Hepatic stellate cell (primary cell): Measurements from ENCODE around the gene ISYNA1.
"Not testable (repeated sequence)": the region's sequence is repeated elsewhere in the genome, so short reads cannot be mapped to it uniquely, and the experiment has no call there.

Experiments
- DNase-seq: peaks from one replicate; pipeline ENCODE4 v3.0.0; 2011; ENCODE audit warnings: low spot score

The ISYNA1 gene

DNA sequence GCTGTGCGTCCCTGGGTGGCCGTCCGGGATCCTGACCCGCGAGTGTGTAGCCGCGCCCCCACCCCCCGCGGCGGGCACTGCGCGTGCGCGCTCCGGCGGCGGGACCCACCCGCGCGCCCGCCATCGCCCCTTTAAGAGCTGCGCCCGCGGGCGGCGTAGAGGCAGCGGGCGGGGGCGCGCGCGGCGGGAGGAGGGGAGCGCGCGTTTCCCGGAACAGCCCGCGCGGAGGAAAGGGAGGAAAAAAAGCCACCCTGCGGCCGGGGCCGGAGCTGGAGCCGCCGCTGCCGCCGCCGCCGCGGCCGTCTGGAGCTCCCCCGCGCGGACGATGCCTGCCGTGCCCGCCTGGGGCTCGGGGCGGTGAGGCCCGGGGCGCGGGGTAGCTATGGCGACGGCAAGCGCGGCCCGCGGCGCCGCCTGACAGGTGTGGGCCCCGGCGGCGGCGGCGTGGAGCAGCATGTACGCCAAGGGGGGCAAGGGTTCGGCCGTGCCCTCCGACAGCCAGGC is 18.7 kb downstream of the ISYNA1 start, which contains the start of gene SSBP4:
SSBP4 (plus strand) TSS at position 204 of the 504 bp plus-strand sequence; CDS start at position 455, 251 bp downstream.
- peak; percentile 94 for DNase-seq

DNA sequence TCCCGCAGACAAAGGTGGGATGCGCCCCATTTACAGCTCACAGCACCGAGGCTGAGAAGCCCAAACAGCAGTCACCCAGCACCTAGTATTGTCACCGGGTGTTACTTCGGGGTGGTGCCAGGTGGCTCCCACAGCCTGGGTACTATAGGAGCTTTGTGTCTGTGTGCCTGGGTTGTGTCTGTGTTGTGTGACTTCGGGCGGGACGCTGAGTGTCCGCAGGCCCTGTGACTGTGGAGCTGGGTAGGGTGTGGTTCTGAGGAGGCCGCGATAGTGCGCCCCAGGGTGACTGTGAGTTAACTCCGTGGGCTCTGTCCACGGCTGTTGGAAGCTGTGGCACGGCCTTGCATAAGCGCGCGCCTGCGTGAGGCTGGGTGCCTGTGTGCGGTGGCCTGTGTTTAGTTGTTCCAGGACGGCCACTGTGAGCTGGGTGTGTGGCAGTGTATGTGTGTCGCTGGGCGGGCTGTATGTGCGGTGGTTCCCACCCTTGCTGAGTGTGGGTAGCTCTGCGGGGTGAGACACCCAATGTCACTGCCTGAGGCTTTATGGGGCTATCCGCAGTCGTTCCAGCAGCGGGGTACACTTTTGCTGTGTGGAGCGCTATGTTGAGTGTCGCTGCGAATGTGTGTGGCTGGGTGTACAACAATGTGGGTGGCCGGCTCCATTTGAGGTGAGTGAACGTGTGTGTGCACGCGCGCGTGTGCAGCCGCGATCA is 19.3 kb downstream of the ISYNA1 start:
- DNase-seq, result no peak

DNA sequence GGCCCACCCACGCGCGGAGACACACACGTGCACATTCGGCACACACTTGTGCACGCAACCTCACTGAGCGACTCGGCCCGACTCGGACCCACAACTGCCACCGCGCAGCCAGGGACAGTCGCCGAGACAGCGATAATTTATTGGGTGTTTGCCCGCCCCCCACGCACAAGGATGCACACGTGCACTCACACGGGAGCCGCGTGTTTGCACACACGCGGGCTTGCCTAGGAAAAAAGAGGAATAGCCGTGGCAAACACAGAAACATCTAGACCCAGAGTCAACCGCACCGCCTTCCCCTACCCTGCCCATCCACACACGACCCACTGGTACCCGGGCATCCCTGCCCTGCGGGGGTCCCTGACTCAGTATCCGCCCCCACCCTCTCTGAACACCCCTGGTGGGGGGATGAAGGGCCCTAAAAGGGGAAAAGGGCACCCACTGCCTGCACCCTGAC is 19.9 kb downstream of the ISYNA1 start:
- DNase-seq, result no peak

DNA sequence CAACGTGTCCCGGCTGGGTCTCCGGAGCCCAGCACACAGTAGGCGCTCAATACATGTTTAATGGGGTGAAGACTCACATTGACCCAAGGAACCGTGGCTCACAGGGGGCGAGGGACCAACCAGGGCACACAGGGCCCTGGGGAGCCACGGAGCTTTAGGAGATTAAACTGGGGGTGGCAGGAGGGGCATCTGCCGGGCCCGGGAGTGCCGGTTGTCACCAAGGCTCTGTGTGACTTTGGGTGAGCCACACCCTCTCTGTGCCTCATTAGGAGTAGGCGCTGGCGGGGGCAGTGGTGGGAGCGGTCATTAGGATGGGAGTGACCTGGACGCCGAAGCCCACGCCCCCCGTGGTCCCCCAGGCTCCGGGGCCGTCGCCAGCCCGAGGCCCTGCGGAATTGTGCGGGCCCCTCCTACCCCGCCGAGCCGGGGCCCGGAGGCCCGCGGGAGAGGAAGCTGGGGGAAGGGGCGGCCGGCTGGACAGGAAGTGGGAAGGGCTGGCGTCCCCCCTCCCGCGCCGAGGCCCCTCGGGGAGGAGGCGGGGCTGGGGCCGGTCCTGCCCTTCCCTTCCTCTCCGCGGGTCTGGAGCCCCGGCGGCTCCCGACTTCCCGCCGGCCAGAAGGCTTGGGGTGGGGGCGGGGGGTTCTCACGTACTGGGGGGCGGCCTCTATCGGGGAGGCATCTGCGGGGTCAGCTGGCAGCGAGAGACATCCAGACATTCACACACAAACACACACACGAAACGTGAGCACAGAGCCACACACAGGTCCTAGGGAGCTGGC is 20.5 kb downstream of the ISYNA1 start:
- peak; percentile 86 for DNase-seq

DNA sequence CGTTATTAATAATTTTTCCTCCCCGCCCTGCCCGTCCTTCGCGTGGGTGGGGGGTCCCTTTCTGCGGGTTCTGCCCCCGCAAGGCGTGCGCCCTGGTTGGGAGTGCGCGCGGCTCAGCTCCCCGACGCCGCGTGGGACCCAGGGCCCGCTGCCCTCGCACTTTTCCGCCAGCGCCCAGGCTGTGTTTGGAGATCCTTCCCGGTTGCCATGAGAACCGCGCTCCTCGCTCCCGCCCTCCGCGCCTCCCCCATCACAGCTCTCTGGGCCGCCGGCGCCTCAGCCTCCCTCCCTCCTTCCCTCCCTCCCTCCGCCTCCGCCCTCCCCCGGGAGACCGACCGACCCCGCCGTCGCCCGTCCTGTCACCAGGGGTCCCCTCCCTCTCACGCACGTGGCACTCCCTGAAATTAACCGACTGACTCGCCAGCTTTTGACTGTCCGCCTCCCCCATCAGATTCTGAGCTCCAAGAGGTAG is 21.1 kb downstream of the ISYNA1 start:
- peak; percentile 93 for DNase-seq

DNA sequence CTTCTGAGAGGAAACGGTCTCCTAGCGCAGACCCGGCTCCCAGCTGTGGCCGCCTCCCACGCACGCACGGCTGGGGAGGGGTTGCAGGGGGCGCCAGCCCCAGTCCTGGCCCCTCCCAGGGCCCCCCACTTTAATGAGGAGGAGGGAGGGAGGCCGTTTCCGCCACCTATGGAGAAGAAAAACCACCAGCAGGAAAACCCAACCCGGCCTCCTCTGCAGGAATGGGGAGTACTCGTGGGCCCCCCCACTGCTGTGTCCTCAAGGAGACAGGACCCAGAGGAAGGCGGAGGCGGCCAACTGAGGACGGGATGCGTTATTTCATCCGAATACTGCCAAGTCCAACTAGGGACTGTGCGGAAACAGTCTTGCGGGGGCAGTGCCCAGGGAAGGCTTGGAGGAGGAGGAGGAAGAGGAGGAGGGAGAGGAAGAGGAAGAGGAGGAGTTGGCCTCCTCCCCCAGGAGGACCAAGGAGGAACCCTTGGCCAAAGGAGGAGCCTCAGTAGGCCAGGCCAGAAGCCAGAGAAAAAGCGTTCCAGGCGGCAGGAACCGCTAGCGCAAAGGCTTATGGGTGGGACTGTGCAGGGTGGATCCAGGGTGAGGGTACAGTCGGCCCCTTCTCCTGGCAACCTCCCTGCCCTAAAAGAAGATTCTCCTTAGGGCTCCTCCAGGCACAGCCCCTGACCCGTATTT is 22.6 kb downstream of the ISYNA1 start:
- DNase-seq, result peak; percentile 59

DNA sequence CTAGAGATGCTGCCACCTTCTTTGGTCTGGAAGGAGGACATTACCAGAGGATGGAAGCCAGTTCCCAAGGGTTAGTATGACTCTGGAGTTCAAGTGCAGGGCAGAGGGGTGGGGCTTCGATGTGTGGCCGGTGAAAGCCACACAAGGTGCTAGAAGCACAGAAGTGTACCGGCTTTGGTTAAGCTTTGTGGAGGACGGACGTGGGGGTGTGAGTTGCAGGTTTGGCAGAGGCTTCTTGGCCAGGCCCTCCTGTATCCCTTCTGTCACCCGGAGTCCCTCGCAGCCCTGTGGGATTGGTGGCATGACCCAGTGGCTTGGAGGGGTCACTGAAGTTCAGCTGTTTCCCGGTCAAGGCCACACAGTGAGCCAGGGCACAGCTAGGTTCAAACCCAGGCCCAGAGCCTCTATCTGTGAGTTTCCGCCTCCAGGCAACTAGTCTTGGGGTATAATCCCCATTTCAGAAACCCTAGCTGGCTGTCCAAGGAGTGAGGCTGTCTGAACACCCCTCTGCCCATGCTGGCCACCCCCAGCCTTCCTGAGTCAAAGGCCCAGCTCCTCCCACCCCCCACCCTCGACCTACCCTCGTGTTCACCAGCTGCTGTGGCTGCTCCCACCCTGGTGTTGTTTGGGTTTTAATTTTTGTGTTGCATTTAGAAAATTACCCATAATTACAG is 23.3 kb downstream of the ISYNA1 start:
- peak; percentile 41 for DNase-seq

DNA sequence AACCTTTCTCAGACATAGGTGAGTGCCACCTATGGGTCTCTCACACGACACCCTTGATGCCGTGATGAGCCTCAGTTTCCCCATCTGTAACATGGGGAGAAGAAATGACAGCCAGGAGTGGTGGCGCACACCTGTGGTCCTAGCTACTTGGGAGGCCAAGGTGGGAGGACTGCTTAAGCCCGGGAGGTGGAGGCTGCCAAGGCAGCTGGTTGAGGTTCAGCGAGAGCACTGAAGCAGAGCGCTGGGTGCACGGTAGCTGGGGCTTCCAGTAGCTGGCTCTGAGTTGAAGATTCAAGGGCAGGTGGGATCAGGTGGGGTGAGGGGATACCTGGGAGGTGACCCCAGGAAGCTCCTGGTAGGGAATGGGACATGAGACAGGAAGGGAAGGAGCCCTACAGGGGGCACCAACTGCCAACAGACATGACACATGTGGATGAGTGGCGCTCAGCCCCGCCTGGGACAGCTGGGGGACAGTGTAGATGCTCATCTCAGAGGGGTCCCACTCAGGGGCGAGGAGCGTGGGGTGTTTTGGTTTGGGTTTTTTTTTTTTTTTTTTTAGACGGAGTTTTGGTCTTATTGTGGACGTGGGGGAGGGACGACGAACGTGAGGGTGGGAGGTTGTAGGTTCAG is 25.2 kb downstream of the ISYNA1 start:
- DNase-seq, result no peak

DNA sequence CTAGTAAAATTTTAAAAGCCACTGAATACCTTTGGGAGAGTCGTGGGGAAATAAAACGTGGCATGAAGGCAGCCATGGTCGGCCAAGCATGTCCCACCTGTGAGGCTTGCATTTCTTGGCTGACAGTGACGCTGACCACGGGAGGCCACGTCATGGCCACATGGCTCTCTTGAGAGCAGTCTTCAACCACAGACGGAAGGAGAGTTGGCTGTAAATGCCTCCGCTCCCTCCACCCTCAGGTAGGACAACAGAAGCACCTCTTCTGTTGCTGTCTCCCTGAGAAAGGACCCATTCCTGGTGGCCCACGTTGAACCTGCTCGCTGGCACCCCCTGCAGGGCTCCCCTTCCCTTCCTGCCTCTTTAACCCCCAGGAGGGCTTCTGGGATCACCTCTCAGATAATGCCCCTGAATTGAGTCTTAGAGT is 29.9 kb downstream of the ISYNA1 start:
- no peak for DNase-seq

DNA sequence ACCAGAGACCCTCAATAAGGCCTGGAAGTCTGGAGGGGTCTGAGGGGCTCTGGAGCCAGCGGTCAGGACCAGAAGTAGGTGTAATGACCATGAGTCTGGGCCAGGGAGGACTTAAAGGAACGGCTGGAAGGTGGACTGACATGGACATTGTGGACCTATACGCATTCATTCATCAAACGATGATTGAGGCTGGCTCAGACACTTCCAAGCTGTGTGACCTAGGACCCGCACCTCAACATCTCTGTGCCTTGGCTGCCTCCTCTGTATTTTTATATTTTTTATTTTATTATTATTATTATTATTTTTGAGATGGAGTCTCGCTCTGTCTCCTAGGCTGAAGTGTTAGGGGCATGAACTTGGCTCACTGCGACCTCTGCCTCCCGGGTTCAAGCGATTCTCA is 31.2 kb downstream of the ISYNA1 start:
- DNase-seq, result no peak

DNA sequence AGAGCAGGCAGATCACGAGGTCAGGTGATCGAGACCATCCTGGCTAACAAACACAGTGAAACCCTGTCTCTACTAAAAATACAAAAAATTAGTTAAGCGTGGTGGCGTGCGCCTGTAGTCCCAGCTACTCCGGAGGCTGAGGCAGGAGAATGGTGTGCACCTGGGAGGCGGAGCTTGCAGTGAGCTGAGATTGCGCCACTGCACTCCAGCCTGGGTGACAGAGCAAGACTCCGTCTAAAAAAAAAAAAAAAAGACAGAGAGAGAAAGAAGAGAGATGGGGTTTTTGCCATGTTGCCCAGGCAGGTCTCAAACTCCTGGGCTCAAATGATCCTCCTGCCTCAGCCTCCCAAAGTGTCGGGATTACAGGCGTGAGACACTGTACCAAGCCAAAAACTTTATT is 32.2 kb downstream of the ISYNA1 start:
- not testable (repeated sequence) for DNase-seq

DNA sequence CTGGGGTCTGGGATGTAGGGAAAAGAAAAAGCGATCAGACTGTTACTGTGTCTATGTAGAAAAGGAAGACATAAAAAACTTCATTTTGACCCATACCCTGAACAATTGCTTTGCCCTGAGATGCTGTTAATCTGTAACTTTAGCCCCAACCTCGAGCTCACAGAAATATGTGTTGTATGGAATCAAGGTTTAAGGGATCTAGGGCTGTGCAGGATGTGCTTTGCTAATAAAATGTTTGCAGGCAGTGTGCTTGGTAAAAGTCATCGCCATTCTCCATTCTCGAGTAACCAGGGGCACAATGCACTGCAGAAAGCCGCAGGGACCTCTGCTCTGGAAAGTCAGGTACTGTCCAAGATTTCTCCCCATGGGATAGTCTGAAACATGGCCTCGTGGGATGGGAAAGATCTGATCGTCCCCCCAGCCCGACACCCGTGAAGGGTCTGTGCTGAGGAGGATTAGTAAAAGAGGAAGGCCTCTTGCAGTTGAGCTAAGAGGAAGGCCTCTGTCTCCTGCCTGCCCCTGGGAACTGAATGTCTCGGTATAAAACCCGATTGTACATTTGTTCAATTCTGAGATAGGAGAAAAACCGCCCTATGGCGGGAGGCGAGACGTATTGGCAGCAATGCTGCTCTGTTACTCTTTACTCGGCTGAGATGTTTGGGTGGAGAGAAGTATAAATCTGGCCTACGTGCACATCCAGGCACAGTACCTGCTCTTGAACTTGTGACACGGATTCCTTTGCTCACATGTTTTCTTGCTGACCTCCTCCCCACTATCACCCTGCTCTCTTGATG is 35.3 kb downstream of the ISYNA1 start:
- not testable (repeated sequence) for DNase-seq

DNA sequence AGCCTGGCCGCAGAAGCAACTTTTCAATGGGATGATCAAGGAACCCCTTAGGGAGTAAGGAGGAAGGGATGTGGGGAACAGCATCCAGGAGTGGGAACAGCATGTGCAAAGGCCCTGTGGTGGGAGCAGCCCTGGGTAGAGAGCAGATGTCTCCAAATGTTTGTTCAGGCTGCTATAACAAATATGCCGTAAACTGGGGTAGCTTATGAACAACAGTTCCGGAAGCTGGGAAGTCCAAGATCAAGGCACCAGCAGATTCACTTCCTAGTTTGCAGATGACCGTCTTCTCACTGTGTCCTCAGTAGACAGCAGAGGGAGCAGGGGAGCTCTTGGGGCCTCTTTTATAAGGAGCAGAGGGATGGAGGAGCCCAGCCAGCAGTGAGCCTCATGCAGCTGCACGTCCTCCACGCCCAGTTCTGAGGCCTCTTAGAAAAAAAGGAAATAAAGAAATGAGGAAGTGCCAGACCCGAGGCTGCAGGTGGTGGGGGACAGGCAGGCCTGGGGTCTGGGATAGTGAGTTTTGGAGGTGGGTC is 36.3 kb downstream of the ISYNA1 start:
- DNase-seq, result peak; percentile 61

DNA sequence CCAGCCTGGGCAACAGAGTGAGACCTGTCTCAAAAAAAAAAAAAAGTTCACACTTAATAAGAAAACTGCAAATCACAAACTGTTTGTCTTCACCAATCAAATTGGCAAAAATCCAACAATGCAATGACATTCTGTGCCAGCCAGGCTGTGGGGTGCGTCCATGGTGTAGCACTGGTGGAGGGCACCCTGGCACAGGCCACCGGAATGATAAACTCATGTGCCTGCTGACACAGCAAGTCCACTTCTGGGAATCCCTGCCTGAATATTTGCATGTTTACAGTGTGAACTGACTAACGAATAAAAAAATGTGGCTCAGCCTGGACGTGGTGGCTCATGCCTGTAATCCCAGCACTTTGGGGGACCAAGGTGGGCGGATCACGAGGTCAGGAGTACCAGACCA is 38.9 kb downstream of the ISYNA1 start:
- DNase-seq, result peak; percentile 70

DNA sequence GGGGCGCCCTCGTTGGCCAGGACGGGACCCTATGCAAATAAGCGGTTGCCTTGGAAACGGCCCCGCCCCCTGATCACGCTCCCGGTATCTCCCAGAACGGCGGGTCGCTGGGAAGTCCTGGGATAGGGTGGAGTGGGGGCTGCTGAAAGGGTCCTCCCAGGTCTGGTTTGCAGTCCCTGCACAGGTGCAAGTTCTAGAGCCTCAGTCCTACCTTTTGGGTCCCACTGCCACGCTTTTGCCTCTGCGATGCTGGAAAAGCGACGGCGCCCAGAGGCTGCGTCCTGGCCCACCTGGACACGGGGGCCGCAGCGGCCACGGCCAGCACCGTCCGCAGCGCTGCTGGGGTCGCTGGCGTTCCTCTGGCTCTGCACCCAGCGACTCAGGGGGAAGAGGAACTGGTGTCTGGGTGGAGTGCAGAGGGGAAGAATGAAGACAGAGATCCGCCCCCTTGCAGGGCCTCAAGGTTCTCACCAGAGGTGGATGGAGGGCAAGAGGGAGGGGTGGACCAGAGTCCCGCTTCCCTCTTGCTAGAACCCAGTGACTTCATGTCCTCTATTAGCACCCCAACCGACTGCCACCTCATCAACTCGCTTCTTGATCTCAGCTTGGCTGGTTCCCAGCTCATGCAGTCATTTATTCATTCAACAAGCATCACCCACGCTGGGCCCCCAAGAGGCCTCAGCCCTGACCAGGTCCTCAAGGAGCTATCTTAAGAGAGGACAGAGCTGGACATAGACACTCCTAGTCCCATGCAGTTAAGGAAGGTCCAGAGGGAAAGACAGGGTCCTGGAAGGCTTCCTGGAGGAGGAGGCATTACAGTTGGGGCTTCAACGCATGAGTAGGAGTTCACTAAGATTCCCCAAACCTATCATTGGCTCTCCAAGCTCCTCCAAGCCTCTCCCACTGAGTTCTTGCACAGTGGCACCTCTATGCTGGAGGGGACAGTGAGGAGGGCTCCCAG is 40.4 kb downstream of the ISYNA1 start, which contains the start of gene LRRC25:
LRRC25 (minus strand) TSS at position 381 of the 961 bp plus-strand sequence. CDS start 659 bp downstream, outside the sequence.
- no peak for DNase-seq

DNA sequence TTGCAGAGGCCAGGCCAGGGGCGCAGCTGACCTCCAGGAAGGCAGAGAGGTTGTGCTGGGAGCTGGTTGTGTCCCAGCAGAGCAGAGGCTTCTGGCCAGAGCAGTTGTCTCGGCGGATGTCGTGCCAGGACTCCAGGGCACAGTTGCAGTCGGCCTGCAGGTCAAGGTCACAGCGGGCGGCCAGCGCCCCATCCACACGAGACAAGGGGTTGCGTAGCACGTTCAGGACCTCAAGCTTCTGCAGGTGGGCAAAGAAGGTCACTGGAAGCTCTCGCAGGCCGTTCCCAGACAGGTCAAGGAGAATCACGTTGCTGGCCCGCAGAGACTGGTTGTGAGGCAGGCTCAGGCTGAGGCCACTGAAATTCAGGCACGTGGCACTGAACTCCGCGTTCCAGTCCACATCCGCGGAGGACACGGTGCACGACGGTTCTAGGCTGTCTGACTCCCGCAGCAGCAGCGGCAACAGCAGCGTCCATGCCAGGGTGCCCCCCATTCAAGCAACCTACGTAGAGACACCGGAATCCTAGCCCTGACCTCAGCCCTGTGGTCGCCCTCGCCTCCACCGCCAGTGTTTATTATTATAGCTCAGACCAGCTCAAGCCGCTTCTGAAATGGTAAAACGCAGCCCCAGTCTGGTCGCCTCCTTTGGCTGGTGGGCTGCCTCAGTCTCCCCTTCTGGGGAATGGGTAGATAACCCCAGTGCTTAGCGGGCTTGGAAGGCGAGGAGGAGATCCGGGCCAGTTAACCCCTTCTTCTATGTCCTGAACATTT is 41.3 kb downstream of the ISYNA1 start:
- no peak for DNase-seq

DNA sequence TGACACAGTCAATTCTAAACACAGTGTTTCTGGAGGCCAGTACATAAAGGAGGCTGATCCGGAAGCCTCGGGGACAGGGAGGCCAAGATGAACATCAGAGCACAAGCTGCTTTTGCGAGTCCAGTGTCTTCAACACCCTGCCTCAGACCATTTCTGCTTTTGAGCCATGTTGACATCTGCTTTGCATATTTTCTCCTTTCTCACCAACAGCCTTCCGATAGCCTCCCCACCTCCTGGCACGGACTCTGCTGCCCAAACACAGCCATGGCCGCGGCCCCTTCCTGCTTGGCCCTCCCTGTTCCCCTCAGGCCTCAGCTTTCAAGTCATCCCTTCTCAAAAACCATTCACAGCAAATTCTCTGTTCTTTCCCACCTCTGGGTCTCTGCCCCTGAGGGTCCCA is 44.1 kb downstream of the ISYNA1 start:
- DNase-seq, result no peak

DNA sequence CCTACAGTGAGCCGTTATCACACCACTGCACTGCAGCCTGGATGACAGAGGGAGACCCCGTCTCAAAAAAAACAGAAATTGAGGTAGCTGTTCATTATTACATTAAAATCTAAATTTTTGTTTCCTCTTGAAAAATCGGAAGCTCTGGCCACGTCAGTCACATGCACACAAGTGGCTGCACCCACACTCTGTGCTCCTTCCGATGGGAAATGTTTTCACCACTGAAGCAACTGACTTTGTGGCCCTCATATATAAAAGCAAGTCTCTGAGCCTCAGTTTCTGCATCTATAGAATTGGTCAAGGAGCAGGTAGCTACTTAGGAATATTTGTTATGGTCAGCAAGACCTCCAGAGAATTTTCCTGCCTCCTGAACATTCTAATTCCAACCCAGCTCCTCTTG is 45.0 kb downstream of the ISYNA1 start:
- DNase-seq, result no peak
